Stimulated activated CD4-positive, alpha-beta T cell treated with anti-CD3 and anti-CD28 coated beads, Interleukin-4, amount 100 ng/mL, for 1 hour (primary cell): ENCODE data around the gene RASA3.
"Not testable (repeated sequence)": the region's sequence is repeated elsewhere in the genome, so short reads cannot be mapped to it uniquely, and the experiment has no call there.

ENCODE experiments used
- DNase-seq: peaks from one replicate; pipeline ENCODE4 v3.0.0-alpha.2; 2020

The RASA3 gene

DNA sequence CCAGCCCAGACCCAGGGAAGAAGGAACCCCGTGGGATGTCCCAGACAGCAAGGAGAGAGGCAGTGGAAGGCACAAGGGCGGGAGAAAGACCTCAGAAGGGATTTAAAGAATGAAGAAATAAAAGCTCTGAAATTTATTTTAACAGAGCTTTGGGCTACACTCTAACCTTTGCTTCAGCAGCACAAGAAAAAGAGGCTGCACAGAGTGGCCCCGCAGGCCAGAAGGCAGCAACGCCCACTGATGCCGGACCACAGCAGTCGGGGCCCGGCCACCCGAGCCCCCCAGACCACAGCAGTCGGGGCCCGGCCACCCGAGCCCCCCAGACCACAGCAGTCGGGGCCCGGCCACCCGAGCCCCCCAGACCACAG, 33.8 kb downstream of the RASA3 start:
- DNase-seq = not testable (repeated sequence)

DNA sequence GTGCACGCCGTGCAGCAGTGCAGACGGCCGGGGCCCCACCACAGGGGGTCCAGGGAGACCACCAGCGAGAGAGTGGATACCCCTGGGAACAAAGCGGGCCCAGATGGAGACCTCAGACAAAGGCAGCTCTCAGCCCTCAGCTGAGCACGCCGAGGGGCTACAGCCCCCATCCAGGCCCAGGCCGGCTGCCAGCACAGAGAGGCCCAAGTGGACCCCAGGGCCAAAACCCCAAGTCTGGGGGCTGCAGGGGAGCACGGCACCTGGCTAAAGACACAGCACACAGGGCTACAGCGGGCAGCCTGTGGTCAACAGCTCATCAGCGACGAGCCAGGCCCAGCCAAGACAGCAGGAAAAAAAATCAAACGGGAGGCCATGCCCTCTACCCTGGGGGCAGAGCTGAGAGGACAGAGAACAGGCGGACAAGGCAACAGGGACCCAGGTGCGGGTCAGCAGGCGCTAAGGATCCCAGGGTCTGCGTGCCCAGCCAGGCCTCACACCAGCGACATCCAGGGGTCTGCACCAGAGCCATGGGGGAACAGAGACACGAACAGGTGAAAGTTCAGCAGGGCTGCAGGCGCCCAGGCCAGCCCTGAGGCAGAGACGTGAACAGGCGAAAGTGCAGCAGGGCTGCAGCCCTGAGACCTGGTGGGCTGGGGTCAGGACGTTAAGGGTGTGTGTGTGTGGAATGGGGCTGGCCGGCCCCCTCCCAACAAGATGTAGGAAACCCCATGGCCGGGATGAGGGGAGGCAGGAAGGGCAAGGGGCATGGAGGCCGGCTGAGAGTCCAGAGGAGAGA, 34.3 kb downstream of the RASA3 start:
- no peak for DNase-seq

DNA sequence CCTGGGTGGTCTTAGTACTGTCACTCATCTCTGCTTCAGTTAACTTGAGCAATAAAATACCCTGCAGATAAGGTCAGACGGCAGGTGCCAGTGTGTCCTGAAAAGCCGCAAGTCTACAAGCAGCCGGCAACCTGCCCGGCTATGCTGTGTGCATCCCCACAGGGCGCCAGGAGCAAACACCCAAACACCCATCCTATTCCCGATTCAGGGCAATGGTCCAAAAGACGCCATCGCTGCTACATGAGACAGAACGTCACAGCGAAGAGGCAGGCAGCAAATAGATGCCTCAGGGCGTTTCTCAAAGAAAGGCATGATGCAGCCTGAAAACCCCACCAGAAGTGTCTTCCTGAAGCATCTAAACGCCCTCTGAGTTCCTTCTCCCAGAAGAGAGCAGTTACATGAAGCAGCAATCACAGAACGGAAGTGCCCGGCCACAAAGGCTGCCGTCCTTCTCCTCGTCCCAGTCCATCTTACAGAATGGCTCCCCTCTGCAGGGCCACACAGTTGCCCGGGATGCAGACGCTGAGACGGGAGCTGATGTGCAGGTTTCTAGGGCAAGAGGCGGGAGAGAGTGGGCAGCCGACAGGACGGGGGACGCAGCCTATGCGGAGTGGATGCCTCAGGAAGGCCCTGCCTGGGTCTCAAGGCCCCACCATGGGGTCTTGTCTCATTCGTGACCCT, 35.1 kb downstream of the RASA3 start:
- DNase-seq = no peak

DNA sequence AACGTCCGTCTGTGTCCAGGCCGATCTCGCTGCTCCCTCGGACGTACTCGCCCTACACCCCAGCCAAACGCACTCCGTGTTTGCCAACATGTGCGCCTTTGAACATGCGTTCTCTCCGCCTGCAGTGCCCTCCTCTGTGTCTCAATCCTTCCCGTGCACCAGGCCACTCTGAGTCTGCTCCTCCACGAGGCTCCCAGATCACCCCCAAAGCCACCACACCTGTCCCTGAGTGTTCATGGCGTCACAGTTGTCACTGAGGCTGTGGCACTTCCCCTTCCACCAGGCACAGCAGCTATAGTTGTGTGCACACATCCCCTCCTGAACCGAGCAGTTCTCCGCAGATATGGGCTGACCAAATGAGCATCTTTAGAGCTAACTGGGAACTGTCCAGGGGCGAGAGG, 35.6 kb downstream of the RASA3 start:
- no peak for DNase-seq

DNA sequence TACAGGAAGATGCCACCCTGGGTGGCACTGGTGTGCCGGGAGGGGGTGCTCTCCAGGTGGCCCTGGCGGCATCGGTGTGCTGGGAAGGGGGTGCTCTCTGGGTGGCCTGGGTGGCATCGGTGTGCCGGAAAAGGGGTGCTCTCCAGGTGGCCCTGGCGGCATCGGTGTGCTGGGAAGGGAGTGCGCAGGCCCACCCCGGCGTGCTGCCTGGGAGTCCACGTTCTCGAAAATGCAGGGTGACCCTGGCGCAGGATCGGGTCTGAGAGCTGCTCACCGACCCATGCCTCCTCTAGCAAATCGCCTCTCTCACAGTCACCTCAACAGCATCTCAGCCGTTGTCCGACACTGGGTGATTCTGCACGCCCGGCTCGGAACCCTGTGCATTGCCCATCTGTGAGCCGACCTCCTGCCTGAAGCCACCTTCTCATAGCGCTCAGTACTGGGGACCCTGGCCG, 36.4 kb downstream of the RASA3 start:
- DNase-seq = no peak

DNA sequence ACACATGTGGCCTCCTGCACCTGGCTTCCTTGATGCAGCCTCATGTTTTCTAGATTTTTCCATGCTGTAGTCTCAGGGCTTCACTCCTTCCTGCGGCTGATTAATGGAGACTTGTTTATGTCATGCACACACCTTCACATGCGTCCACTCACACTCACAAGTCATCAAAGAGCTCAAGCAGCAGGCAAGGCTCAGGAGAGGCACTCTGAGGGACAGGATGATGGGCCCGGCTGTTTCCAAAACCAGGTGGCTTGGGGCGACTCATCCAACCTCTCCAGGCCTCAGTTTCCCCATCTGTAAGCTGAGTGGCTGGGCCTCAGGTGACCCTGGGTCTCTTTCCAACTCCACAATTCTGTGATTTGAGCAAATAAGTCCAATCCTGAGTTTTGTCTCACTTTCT, 36.9 kb downstream of the RASA3 start:
- DNase-seq = no peak

DNA sequence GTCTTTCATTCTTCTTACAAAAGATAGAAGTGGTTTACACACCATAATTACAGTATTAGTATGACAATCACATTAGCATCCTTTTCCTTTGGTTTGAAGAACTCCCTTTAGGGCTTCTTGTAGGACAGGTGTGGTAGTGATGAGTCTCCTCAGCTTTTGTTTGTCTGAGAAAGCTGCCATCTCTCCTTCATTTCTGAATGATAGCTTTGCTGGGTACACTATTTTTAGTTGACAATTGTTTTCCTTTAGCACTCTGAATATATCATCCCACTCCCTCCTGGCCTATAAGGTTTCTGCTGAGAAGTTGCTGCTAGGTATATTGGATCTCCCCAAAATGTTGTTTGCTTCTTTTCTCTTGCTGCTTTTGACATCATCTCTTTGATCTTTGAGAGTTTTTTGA, 39.3 kb downstream of the RASA3 start:
- DNase-seq = no peak

DNA sequence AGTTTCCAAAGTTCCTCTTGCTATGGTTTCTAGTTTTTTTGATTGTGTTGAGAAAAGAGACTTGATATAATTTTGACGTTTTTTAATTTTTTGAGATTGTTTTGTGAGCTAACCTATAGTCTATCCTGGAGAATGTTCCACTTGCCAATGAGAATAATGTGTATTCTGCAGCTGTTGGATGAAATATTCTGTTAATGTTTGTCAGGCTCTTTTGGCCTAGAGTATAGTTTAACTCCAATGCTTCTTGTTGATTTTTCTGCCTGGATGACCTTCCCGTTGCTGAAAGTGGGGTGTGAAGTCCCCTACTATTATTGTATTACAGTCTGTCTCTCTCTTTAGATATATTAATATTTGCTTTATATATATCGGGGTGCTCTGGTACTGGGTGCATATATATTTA, 40.0 kb downstream of the RASA3 start:
- no peak for DNase-seq

DNA sequence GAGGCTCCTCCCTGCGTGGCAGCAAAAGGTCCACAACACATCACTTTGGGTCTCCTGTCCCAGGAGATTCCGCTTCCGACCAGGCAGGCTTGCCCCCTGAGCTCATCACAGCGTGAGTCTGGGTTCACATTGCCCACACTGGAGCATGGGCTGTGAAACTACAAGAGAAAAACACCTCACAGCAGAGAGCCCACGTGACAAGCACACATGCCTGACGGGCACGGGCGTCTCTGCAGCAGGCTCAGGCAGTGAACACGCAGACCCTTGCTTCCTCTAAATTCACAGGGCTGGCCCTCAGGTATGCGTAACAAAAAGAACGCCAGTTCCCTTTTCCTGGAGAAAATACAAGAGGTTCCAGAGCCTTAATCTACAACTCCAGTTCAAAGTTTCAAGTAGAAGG, 41.9 kb downstream of the RASA3 start:
- no peak for DNase-seq

DNA sequence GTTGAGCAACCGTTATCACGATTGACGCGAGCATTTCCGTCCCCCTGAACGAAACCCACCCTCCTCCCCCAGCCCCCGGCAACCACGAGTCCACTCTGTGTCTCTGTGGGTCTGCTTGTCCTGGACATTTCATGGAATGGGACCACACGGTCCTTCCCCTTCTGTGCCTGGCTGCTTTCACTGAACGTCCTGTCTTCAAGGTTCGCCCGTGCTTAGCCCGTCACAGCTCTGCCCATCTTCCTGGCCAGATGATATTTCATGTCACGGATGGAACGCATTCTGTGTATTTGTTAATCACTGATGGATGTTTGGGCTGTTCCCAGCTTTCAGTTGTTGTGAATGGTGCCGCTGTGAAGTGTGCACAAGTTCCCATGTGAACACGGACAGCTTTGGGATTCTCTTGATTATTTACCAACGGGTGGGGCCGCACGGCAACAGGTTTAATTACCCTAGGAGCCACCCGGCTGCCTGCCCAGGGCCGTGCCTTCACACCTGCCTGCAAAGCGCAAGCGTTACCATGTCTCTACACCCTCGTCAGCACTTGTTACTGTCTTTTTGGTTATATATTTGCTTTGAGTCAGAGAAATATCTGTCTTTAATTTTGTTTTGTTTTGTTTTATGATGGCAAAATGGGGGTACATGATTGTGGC, 42.5 kb downstream of the RASA3 start:
- DNase-seq = no peak

DNA sequence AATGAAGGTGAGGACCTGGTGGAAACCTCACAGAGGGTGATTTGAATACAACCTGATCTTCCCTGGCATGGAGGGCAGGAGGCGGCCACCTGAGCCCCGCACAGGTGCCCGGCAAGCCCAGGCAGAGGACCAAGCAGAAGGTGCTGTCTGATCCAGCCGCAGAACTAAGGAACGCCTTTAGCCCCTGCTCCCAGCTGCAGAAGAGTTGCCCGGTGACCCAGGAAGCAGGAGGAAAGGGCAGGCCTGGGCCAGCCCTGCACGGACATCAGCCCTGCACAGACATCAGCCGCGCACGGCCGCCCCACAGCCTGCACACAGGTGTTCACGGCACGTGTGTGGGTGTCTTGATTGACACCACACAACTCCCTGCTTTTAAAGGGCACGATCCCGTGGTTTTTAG, 43.1 kb downstream of the RASA3 start:
- DNase-seq = no peak

DNA sequence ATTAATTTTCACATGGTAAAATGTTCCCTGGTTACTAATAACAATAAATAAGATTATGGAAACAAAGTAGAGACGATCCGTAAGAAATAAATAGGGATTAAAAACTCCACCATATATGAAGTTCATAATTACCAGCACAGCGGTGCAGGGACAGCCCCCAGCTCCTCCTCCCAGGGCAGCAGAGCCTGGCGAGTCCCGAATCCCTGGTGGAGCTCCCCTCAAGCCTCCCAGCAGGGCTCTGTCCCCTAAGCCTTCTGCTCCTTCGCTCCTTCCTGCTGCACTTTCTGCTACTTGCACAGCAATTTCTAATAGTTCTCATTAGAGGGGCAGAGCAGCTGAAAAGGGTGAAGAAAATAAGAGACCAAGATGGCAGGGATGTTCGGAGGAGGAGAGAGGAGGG, 43.6 kb downstream of the RASA3 start:
- DNase-seq = no peak

DNA sequence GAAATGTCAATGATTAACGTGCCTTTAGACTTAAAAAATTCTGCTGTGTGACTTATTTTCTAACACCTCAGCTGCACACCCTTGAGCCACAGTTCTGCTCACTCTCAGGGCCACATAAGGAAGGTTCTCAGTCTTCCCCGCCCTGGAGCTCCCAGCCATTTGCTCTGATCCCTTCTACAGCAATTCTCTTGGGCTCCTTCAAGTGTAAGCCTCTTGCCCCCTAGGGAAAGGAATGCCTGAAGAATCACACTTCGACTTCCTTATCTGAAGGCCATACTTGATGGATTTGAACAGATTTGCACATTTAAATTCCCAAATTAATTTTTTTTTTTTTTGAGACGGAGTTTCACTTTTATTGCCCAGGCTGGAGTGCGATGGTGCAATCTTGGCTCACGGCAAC, 44.2 kb downstream of the RASA3 start:
- DNase-seq = no peak

DNA sequence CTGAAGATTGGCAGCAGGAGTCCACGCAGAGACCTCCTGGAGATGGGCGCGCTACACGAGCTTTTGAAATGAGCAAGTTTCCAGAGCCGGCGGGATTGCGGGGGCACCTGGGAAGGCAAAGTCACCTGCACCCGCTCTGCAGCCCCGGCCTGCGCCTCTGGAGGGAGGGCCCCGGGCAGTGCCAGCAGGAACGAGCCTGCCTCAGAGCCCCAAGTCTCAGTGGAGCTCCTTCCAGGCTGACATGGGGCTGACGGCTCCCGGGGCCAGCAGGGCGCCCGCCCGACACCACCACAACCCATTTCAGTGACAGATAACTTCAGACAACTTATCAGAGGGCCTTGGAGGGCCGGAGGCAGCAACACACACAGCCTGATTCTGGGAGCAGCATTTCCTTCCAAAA, 45.0 kb downstream of the RASA3 start:
- DNase-seq = no peak

DNA sequence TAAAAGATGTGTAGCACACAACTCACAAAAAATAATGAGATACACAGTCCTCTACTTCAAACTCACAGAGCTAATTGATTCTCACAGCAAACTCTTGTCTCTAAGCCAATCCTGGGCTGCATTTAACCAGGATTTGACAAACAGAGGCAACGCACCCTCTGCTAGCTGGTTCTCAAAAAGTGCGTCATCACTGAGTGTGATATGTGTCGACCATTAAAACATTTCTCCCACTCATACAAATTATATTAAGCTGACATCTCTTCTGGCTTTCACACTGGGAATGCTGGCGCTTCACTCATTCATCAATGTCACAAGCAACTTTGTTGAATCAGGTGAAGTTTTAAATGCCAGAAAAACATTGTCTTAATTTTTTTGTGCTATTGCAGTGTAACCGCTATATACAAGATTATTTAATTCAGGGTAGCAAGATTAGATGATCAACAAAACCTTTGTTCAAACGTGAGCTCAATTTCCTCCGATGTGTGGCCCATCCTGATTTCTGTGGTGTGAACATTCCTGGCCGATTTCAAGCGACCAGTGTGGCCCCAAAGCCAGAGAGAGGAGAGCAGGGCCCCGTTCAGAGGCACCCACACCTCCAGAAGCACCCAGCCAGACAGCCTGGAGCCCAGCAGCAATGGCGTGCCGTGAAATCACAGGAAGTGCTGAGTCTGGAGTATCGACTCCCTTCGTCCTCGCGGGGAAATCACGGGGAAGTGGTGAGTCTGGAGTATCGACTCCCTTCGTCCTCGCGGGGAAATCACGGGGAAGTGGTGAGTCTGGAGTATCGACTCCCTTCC, 49.4 kb downstream of the RASA3 start:
- DNase-seq = no peak

DNA sequence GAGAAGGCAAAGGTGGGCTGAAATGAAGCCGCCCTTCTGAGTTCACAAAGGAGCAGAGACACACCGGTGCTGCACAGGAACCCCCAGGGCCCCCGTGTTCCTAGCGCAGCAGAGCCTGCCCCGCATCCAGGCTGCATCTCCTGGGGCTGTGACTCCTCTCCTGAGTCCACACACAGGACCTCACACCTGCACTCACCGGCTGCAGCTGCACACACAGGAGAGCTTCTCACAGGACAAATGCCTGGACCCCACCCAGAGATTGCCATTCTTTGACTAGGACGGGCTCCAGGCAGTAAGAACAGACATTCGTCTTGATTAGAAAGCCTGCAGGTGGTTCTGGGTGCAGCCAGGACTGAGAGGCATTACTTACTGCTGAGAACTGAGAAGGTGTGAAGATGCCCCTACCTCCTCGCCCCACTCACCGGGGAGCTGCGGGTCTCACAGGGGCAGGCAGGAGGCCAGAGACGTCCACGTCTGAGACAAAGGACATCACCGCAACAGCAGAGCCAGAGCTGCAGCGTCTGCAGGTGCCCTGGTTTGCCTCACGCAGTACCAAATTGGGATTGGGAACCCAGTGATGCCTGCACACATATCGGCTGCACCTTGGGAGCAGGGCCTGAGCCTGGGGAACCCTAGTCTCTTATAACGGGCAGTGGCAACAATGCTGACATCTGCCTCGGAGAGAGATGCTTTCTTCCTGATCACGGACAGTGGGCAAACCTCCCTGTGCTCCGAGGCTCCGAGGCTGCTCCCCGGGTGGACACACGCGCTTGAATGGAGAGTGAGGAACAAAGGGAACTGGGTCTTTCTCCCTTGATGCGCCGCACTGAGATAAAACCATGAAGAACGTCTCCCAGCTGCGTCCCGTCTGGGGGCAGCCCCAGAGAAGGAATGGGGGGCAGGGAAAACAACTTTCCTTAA, 50.4 kb downstream of the RASA3 start:
- no peak for DNase-seq

DNA sequence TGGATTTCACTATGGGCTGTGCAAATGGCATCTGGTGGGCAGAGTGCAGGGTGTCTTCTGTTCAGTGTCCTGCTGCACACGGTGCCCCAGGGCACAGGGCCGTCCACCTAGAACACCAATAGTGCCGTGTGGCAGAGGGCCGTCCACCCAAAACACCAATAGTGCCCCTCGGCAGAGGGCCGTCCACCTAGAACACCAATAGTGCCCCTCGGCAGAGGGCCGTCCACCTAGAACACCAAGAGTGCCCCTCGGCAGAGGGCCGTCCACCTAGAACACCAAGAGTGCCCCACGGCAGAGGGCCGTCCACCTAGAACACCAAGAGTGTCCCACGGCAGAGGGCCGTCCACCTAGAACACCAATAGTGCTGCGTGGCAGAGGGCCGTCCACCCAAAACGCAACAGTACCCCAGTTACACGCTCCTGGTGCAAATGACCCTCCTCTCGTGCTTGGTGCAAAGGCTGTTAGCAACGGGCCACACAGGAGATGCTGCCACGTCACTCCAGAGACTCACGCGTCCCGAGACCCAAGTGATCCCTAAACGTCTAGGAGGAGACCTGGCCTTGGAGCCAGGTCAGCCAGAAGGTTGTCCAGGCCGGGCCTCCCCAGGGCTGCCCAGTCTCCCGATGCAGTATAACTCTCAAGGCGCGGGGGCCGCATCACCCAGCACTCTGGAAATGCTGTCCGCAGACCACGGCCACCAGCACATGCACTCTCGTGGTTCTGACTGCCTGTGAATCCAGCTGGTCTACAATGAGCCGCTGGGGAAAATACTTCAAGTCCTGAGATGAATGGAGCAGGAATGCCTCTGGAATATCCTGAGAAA, 51.5 kb downstream of the RASA3 start:
- DNase-seq = no peak

DNA sequence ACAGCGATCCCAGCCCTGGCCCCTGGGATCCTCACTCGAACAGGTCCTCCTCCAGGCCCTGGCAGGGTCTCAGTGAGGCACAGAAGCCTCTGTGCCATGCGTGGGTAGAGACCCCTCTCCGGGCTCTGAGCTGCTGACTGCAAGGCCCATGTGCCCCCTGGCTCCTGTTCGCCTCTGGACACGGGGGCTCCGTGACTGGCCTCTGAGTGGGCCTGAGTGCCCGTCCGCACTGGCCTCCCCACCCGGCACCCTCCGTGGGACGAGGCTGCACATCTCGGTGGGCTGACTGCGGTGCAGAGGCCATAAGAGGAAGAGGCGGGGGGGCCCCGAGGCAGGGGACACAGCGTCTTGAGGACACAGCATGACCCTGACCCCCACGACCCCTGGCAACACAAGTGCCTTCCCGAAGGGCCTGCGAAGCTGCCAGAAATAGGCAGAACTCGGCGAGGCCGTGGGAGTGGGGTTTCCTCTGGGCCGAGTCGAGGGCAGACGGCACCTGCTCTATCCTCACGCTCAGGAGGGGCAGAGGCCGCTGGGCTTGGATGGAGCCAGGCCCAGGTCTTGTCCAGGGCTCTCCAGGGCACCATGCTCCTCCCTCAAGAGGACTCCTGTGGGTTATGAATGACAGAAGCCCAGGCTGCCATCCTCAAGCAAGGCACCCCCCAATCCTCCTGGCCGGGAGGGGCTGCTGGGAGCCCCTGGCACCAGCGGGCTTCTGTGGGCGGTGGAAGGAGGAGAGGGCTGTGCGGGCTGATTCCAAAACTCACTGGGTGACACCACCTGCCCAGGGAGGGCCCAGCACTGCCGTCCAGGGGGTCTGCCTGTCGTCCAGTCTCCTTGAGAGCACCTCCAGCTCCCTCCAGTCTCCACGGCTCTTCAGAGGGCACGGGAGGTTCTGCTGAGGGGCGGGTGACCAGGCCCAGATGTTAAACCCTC, 52.6 kb downstream of the RASA3 start:
- no peak for DNase-seq

DNA sequence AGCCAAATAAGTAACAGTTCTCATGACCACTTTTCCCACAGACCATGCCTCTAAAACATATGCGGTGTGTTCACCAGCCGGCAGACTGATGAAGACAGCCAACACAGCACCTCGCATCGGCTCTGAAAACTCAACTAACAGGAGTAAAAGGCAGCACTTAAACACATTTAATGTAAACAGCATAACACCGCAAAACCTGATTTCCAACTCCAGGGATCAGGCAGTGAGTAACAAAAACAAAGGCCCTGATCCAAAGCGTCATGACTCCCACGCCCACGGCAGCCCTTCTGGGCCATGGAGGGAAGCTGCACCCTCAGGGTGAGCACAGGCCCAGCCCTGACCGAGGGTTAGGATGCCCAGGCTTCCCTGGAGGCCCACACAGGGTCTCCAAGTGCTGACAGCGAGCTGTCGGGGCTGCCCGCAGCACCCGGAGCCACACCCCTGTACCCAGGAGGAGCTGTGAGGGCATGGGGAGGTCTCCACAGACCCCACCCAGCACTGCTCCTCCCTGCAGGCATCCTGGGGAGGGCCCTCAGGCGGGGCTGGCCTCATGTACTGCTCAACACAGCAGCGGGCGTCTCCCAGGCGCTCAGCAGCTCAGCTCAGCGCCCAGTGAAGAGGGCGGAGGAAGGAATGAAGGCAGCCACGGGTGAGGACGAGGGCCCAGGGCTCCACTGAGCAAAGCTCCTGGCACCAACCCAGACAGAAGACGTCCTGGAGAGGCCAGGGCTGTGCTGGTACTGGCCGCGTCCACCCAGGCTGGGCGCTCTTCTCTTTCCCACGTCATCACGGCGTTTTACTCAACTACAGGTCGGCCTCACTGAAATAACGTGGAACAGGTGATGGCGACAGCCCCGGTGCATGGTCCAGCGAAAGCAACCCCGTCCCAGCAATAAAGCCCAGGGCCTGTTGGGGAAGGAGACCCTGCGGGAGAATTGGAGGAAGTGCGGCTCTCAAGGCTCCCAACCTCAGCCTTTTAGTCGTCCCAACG, 53.7 kb downstream of the RASA3 start:
- no peak for DNase-seq
